Measurements from ENCODE around the gene SLC19A1.

Gene SLC19A1

DNA sequence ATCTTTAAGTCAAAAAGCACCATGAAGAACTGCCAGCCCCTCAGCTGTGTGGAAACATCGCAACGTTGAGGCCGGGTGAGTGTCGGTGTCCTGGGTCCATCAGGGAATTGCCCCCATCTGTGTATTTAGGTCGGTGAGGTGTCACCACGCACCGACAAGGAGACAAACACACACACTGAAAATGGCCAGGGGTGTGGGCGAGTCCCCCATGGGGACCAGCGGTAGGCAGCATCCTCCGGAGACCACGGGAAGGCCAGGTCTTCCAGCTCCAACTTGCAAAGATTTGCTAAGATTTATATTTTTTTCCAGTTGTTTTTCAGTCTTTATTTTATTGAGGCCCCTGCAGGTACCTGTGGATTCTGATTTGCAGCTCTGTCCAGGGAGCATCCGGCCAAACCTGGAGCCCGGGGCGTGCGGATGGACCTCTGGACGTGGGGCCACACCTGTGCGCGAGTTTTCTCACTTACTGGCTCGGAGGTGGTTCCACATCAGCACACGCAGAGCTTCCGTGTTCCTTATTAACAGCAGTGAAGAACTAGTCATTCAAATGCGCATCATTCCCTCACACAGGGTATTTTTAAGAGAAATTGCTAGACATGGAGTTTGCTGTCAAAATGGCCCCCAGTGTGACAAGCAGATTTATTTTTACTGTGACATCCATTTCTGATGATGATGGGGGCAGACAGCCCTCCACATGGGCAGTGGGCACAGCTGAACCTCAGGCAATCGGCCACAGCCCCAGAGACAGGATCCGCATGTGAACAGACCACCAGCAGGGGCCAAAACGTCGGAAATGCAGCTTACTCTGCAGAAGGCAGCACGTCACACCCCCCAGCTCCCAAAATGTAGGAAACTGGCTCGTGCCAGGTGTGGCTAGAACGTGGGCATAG, 17.2 kb upstream of the SLC19A1 start:
- in situ Hi-C loops (cut with HindIII; ENCODE audit: low sequenced_read_pairs): no loop called here

DNA sequence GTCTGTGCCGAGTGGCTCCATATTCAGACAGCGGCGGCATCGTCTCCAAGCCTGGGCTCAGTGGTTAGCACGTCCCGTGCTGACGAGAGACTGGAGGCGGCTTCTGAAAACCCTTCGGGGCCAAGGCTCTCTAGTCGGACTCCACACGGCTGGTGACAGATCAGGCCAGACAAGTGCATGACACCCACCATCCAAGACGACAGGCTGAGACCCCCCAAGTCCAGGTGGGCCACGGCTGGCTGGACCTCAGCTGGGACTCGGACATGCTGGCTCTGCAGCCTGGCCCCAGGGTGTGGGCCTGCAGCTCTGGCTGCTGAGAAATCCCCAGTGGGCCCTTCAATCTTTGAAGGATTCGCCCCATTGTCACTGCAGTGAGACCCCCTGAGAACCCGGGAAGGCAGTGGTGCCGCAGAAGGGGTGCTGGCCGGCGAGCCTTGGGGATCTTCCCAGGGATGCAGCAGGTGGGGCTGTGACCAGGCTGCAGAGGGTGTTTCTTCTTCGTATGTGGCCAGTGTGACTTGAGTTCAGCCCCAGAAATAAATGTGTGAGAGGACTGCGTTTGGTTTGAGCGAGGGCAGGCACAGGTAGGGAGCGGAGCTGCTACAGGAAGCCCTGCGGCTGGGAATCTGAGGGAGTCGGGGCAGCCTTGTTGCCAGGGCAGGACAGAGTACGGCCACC, 15.9 kb upstream of the SLC19A1 start:
- in situ Hi-C loops (cut with HindIII; ENCODE audit: low sequenced_read_pairs): no loop called here

DNA sequence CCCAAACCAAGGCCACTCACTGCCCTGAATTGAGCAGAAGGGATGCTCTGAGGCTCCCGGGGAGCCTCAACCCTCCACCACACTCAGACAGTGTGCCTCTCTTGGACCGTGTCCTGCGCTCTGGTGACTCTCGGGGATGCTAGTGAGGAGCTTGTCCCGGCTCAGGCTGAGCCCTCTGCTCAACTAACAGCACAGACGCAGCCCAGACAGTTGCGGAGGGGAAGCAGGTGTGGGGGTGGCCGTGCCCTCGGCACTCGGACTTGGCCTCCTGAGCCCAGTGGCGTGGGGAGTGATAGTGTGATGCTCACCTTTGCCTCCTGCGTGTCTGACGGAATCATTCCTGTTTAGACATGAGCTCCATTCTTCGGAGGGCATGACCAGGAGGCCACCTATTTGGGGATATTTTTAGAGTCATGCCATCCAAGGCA, 15.4 kb upstream of the SLC19A1 start:
- in situ Hi-C loops (cut with HindIII; ENCODE audit: low sequenced_read_pairs): no loop called here

DNA sequence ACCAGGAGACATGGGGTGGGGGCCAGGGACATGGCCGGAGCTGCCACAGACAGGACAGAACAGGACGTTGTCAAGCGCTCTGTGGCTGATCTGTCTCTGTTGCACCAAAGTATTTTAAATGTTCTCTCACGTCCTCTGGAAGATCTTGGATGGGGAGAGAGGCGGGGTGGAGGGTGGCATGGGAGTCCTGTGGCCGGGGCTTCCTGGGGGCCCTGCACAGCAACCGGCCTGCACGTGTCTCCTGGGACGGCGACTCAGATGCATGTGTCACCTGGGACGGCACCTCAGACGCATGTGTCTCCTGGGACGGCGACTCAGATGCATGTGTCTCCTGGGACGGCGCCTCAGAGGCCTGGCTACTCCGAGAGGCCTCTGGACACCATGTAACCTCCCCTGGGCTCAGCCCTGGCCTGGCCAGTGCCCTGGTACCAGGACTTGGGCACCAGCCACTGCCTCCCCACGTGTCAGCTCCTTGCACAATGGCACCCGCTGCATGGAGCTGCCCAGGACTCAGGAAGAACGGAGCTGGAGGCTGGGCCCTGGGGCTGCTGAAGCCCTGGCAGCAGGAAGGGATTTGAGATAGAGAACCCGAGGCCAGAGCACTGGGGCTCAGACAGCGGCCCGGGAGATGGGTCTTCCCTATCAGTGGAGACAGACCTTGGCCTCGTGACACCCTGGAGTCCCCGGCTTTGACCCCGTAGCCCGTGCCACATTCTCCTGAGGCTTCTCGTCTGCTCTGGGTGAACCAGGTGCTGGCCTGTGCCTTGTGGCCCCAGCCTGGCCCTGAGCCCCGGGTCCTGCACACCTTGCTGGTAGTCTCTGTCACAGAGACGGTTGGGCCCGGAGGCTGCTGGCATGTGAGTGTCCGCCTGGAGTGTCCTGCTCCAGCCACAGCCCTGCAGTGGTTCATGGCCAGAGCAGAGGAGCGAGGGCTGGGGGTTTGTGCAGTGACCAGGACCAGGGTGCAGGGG, 14.7 kb upstream of the SLC19A1 start:
- in situ Hi-C loops (cut with HindIII; ENCODE audit: low sequenced_read_pairs): no loop called here

DNA sequence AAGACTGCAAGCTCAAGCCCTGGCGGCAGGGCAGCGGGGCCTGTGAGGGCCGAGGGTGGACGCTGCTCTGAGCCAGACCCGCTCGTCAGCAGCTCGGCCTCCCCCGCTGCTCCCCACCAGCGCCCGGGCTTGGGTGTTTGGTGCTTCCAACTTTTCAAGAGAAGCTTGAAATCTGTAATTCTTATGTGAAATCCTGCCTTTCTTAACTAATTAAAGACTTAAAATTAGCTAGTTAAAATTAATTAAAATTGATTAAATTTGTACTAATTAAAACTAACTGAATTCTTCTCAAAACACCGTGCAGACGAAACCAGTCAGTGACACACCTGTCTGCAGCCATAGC, 14.0 kb upstream of the SLC19A1 start:
- in situ Hi-C loops (cut with HindIII; ENCODE audit: low sequenced_read_pairs): no loop called here

DNA sequence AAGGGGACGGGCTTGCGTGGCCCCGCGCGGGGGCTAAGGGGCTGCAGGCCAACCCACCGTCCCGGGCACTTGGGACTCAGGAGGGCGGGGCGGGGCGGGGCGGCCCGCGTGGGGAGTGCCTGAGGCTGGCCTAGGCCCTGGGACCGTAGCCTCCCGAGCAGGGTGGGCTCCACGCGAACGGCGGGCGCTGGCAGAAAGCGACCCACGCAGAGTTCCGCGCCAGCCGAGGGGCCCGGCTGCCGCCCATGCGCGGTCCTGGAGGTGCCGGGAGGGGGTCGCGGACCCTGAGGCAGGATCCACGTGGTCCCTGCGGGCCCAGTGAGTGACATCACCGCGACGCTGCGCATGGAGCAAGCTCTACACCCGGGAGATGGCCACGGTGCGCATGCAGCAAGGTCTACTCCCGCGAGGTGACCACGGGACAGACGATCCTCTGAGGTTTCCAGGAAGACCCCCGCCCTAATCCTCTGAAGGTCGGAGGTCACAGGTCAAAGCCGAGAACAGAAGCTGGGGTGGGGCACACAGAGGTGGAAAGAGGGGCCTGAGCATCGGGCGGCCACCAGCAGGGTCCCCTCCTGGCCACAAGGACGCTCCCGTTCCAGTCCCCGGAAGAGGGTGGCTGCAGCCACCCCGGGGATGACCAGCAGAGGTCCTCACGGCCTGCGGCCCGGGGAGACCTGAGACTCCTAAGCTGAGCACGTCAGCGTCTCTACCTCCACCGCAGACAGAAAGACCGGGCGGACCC, 13.5 kb upstream of the SLC19A1 start:
- in situ Hi-C loops (cut with HindIII; ENCODE audit: low sequenced_read_pairs): no loop called here

DNA sequence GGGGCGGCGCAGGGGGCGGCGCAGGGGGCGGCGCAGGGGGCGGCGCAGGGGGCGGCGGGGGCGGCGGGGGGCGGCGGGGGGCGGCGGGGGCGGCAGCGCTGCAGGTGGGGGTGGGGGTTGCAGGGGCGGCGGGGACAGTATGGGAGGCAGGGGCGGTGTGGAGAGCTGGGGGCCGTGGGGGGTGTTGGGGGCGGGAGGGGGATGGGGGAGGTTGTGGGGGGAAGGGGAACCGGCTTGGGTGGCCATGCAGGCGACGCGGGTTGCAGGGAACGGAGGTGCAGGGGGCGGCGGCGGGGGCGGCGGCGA, 13.0 kb upstream of the SLC19A1 start:
- in situ Hi-C loops (cut with HindIII; ENCODE audit: low sequenced_read_pairs): no loop called here

DNA sequence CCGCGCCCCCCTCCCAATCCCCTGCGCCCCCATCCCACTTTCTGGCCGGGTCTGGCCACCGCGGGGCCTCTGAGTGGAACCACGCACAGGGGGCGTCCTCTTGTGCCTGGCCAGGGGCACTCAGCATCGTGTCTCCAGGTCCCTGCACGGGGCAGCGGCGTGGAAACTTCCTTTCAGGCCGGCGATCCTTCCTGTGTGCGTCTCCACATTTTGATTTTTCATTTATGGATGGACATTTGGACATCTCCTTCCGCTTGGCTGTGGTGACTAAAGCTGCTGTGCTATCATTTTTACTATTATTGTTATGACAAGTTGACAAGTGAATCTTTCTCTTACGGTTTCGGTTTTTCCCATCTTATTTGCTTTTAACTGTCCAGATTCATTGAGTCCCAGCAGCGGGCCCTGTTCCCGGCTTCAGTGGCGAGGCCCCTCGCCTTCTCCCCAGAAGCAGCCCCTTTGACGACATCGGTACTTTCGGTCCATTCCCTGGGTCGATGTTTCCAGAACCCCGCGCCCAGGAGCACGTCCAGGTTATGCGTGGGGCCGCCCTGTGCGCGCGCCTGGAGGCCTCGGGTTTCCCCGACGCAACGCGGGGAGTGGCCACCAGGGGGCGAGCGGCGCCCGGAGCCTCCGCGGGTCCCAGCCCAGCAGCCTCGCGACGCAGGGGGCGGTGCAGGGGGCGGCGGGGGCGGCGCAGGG, 12.4 kb upstream of the SLC19A1 start:
- in situ Hi-C loops (cut with HindIII; ENCODE audit: low sequenced_read_pairs): no loop called here

DNA sequence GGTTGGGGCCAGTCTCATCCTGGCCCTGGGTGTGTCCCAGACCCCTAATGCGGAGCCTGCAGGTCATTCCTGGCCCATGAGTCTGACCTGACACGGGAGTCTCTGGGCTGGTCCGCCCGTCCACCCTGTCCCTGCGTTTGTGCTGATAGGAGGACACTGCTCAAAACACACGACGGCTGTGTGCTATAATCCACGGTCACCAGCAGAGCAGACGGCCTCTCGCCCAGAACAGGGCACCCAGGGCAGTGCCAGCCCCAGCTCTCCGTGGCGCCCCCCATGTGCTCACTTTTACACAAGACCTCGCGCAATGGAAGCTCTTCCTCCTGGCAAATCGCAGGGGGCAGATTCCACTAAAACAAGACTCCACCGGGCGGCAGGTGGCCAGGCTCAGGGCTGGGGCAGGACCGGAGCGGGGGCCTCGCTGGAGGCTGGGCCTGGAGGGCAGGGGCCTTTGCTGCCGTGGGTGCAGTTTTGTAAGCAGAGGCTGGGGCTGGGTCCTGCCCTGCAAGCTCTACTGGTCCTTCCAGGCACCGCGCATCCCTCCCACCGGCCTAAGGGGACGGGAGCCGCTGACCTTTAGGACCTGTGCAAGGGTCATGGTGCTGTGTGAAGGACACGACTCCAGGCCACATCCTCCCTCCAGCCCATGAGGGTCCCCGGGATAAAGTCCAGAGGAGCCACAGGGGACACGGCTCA, 10.6 kb upstream of the SLC19A1 start:
- in situ Hi-C loops (cut with HindIII; ENCODE audit: low sequenced_read_pairs): no loop called here

DNA sequence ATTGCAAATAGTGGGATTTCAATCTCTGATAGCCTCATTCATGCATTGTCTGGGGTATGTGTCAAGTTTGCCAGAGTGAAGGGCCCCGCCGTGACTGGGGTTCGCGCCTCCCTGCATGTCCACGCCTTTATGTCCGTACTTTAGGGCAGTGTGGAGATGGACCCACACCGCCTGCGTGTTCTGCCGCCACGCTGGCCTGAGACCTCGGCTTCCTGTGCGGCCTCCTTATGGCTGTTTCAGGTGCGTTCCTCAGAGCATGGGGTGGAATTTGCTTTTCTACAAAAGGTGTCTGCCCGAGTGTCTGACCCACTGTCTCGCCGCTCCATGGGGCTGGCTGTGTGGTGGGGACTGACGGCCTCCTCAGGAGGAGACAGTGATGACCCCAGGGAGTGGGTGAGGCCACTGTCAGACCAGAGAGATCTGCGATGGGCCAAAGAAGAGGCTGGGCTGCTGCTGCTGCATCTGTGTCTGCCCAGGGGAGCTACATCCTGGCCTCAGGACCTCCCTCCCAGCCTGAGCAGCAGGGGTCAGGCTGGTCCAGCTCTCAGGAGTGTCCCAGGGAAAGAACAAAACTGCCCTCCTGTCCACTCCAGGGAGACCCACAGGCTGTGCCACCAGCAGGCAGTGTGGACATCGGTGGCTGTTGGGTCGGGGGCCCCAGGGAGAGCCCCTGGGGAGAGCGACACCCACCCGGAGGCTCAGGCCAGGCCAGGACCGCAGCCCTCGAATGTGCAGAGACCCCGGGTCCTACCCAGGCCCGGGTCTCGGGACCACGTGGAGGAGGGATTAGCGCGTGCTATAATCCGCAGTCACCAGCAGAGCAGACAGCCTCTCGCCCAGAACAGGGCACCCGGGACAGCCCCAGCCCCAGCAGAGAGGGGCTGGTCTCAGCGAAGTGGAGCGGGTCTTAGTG, 9.8 kb upstream of the SLC19A1 start:
- in situ Hi-C loops (cut with HindIII; ENCODE audit: low sequenced_read_pairs): no loop called here

DNA sequence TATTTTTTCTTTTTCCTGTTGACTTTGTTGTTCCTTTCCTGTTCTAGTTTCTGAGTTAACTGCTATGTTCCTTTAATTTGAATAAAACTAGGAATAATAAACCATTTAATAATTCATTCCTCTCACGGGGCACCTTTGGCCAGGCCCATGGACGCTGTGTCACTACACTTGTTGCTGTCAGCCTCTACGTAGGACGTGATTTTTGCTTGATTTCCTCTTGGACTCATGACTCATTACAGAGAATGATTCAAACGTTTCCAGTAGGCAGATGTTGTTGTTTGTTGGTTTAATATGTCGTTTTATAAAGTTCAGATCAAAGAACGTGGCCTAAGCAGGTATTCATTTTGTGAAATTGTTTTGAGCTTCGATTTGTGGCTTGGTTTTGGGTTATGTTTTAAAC, 9.1 kb upstream of the SLC19A1 start:
- in situ Hi-C loops (cut with HindIII; ENCODE audit: low sequenced_read_pairs): no loop called here

DNA sequence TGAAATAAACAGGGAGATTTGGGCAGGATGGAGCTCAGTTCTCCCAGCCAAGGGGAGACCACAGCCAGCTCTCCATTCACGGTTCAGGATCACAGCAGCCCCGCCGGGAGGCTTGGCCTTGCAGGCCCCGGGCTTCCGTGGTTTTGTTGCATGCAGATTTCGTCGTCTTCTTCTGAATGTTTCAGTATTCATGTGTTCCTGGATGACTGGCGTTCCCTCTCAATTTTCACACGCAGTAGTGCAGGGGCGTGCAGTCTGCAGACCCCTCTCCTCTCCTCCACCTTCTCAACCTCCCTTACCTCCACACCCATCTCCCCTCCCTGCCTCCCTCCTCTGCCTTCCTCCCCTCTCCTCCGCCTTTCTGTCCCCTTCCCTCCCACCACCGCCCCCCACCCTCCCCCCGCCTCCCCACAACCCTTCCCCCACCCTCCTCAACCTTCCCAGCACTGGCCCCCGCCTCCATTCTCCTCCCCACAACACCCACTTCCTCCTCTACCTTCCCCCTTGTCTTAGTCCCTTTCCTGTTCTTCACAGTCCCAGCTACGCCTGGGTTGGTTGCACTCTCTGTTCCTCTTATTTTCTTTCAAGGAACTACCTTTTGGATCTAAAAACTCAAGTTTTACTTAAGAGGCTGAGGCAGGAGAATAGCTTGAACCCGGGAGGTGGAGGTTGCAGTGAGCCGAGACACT, 8.4 kb upstream of the SLC19A1 start:
- in situ Hi-C loops (cut with HindIII; ENCODE audit: low sequenced_read_pairs): no loop called here

DNA sequence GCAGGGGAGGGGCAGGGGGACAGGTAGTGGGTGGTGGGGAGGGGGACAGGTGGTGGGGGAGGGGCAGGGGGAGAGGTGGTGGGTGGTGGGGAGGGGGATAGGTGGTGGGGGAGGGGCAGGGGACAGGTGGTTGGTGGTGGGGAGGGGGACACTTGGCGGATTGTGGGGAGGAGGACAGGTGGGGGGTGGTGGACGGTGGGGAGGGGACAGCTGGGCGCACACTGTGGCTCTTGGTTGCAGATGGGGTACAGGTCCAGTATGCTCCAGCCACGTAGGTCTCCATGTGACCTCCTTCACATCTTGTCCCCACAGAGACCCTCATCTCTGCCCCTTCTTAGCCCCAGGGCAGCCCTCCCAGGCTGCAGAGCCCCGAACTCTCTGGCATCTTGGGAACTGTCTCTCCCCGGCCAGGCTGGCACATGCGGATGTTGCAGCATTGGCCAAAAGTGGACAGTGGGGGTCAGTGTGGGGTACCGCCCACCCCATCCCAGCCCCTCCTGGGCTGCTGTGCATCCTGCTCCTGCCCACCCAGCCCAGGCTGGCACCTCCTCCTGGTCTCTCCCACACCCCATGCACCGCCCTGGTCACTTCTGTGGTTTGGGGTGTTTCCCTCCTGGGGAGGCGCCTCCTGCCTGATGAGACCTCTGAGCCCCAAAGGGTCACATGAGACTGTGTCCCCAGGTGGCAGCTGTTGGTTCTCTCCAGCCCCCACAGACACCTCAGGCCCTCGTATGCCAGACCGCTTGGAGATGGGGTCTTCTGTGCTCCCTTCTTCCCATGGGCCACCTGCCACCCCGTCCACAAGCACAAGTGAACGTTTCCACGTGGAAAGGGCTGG, 7.6 kb upstream of the SLC19A1 start:
- in situ Hi-C loops (cut with HindIII; ENCODE audit: low sequenced_read_pairs): no loop called here

DNA sequence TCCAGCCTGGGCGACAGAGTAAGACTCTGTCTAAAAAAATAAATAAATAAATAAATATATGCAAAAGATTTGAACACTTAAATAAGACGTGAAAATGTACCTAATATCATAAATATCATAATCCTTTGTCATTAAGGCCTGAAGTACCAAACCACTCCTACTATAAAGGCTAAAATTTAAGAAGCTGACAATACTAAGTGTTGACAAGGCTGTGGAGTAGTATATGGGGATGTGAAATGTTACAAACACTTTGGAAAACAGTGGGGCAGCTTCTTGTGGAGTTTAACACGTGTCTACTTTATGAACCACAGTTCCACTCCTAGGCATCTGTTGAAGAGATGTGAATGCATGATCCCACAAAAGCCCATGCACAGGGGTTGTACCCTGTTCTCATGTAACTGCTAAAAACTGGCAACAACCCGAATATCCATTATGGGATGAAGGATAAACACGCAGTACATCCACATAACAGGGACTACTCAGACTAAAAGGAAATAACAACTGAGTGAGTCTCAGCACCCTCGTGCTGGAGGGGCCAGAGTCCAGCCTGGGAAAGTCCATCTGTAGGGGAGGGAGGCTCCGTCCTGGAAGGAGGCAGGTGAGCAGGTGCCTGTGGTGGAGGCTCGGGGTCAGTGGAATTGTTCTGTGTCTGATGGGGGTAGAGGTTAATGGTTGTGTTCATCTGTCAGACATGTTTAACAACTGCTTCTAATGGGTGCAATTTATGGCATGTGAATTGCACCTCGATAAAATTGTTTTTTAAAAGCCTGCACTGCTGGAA, 6.7 kb upstream of the SLC19A1 start:
- in situ Hi-C loops (cut with HindIII; ENCODE audit: low sequenced_read_pairs): no loop called here

DNA sequence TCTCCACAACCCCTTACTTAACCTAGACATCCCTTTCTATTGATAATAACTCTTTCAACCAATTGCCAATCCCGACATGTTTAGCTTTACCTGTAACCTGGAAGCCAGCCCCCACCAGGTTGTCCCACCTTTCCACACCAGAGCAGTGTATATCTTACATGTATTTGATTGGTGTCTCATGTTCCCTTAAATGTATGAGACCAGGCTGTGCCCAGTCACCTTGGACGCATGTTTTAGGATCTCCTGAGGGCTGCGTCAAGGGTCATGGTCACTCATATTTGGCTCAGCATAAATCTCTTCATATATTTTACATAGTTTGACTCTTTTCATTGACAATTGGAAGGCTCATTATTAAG, 5.3 kb upstream of the SLC19A1 start:
- in situ Hi-C loops (cut with HindIII; ENCODE audit: low sequenced_read_pairs): no loop called here
